Liver (tissue), 9 donors: ENCODE results near the gene COX10. TPM values are rescaled to one million over a fixed set of nuclear protein-coding genes. Genes with fewer than 3 reads are reported as not detected.

Experiments used
- DNase-seq: peaks from one replicate; pipeline ENCODE4 v3.0.0-alpha.2; 2017; ENCODE audit warnings: low spot score
- H3K27ac ChIP-seq, 2 donors: one replicate each; pipeline ENCODE4 v1.7.0; 2013; ENCODE audit warnings: inconsistent platforms in 2 of 2, low read length in 2 of 2, control low read depth in 1 of 2, low read depth in 1 of 2, mild to moderate bottlenecking in 1 of 2
- H3K27me3 ChIP-seq, 4 donors: one replicate each; pipeline versions ENCODE4 v1.6.1 to v1.7.0; 2013; ENCODE audit warnings: low read length in 3 of 4, inconsistent platforms in 1 of 4, mild to moderate bottlenecking in 1 of 4, moderate library complexity in 1 of 4; ENCODE audit not compliant: control insufficient read depth in 4 of 4, insufficient read depth in 4 of 4
- H3K36me3 ChIP-seq, 4 donors: one replicate each; pipeline versions ENCODE4 v1.6.1 to v1.7.0; 2013; ENCODE audit warnings: low read length in 3 of 4, mild to moderate bottlenecking in 3 of 4, low read depth in 1 of 4, moderate library complexity in 1 of 4; ENCODE audit not compliant: control insufficient read depth in 4 of 4, insufficient read depth in 3 of 4
- H3K4me1 ChIP-seq, 4 donors: one replicate each; pipeline versions ENCODE4 v1.6.1 to v1.7.0; 2013; ENCODE audit warnings: low read length in 3 of 4, mild to moderate bottlenecking in 3 of 4, moderate library complexity in 1 of 4; ENCODE audit not compliant: control insufficient read depth in 4 of 4, insufficient read depth in 4 of 4
- H3K4me3 ChIP-seq, 3 donors: one replicate each; pipeline versions ENCODE4 v1.6.1 to v1.7.0; 2013; ENCODE audit warnings: low read length in 3 of 3, control low read depth in 1 of 3, low read depth in 1 of 3, mild to moderate bottlenecking in 1 of 3
- H3K9ac ChIP-seq, 2 donors: one replicate each; pipeline ENCODE4 v1.7.0; 2013; ENCODE audit warnings: low read length in 2 of 2, mild to moderate bottlenecking in 2 of 2, moderate library complexity in 2 of 2, control low read depth in 1 of 2, low read depth in 1 of 2
- H3K9me3 ChIP-seq, 4 donors: one replicate each; pipeline versions ENCODE4 v1.6.1 to v1.7.0; 2013; ENCODE audit warnings: low read length in 3 of 4; ENCODE audit not compliant: control insufficient read depth in 4 of 4
- FOXA1 ChIP-seq: IDR thresholded peaks from 2 replicates; pipeline ENCODE4 v1.6.1; 2016; ENCODE audit warnings: antibody characterized with exemption
- FOXA2 ChIP-seq: IDR thresholded peaks from 2 replicates; pipeline ENCODE4 v1.6.1; 2016; ENCODE audit warnings: antibody characterized with exemption
- GABPA ChIP-seq, 2 donors: IDR thresholded peaks in 1 of 2; conservative IDR thresholded peaks in 1 of 2; 2 replicates each; pipeline ENCODE4 v1.6.1; 2016; ENCODE audit warnings: antibody characterized with exemption in 2 of 2, mild to moderate bottlenecking in 1 of 2, moderate library complexity in 1 of 2
- HNF4A ChIP-seq, 2 donors: conservative IDR thresholded peaks; 2 replicates each; pipeline ENCODE4 v1.6.1; 2016; ENCODE audit warnings: antibody characterized with exemption in 2 of 2, mild to moderate bottlenecking in 2 of 2
- HNF4G ChIP-seq: IDR thresholded peaks from 2 replicates; pipeline ENCODE4 v1.6.1; 2016; ENCODE audit warnings: antibody characterized with exemption
- JUND ChIP-seq, 2 donors: IDR thresholded peaks; 2 replicates each; pipeline ENCODE4 v1.6.1; 2016; ENCODE audit warnings: antibody characterized with exemption in 2 of 2
- NR2F2 ChIP-seq: IDR thresholded peaks from 2 replicates; pipeline ENCODE4 v1.6.1; 2016; ENCODE audit warnings: antibody characterized with exemption
- RAD21 ChIP-seq, 2 donors: IDR thresholded peaks; 2 replicates each; pipeline ENCODE4 v1.6.1; 2016; ENCODE audit warnings: antibody characterized with exemption in 2 of 2, mild to moderate bottlenecking in 2 of 2
- RXRA ChIP-seq, 2 donors: IDR thresholded peaks; 2 replicates each; pipeline ENCODE4 v1.6.1; 2017 to 2018; ENCODE audit warnings: antibody characterized with exemption in 2 of 2, mild to moderate bottlenecking in 1 of 2
- SP1 ChIP-seq: IDR thresholded peaks from 2 replicates; pipeline ENCODE4 v1.6.1; 2018; ENCODE audit warnings: antibody characterized with exemption, mild to moderate bottlenecking
- TAF1 ChIP-seq: conservative IDR thresholded peaks from 2 replicates; pipeline ENCODE4 v1.6.1; 2016; ENCODE audit warnings: antibody characterized with exemption, mild to moderate bottlenecking
- YY1 ChIP-seq: IDR thresholded peaks from 2 replicates; pipeline ENCODE4 v1.6.1; 2016; ENCODE audit warnings: antibody characterized with exemption, mild to moderate bottlenecking
- WGBS: extraction: QIAGEN DNeasy Blood & Tissue Kit; methylation state at CpG from one replicate; pipeline ENCODE4 v1.1.7; 2013; 5-methylcytosine and 5-hydroxymethylcytosine counted together
- polyA plus RNA-seq, 2 donors: library from polyadenylated mRNA; stranded (reverse) in 1 of 2; unstranded in 1 of 2; fragments of 200-250 nt in 1 of 2; fragments of >200 nt in 1 of 2; fragmentation: Nextera tagmentation in 1 of 2; extraction: Ambion mirVana in 1 of 2; gene quantifications; one replicate each; pipeline versions ENCODE4 v1.2.1 to v1.2.3, GENCODE V29; 2013 to 2015
- total RNA-seq, 2 donors: library from RNA; depleted of rRNA; stranded (reverse); fragments of >200 nt; gene quantifications; one replicate each; pipeline ENCODE4 v1.2.3, GENCODE V29; 2014
- TF ChIP-seq, protein P1 (sequence below): IDR thresholded peaks from 2 replicates; pipeline ENCODE4 v1.6.1; 2016; ENCODE audit warnings: antibody characterized with exemption, mild to moderate bottlenecking
- TF ChIP-seq, protein P2 (sequence below): IDR thresholded peaks from 2 replicates; pipeline ENCODE4 v1.6.1; 2016; ENCODE audit warnings: antibody characterized with exemption
- TF ChIP-seq, protein P3 (sequence below): IDR thresholded peaks from 2 replicates; pipeline ENCODE4 v1.6.1; 2016; ENCODE audit warnings: antibody characterized with exemption
- TF ChIP-seq, protein P4 (sequence below): IDR thresholded peaks from 2 replicates; pipeline ENCODE4 v1.6.1; 2016; ENCODE audit warnings: antibody characterized with exemption
- donor health status: healthy.
- donor health status: healthy.
- donor health status: healthy.
- donor health status: healthy.
- donor health status: healthy.

The COX10 gene
- total and polyA plus RNA-seq, 4 donors: 7.0 to 15.1 (median 8.7) TPM

DNA sequence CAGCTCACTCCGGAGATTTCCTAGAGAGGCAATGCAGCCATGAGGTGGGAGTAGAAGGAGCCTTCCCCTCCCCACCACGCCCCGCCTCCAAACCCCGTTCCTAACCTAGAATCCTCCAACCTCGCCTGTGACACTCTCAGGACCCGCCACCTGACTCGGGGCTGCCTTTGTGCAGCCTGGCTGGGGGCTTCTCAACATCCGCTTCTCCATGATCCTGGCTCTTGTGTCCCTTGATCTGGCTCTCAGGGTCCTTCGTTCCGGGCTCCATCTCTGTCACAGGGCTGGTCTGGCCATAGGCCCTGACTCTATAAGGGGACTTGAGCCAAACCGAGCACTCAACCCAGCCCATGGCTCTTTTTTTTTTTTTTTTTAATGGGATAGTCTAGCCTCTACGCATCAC is 143.1 kb downstream of the COX10 start:
- Histone ChIP-seq H3K9me3 (no peaks in the 10 kb centered on the region), H3K4me1 (peaks cover 4 to 15% (median 8%) of the 10 kb centered on the region in 4 donors), H3K36me3 (peaks cover 0 to 3% (median 0%) of the 10 kb centered on the region in 4 donors), H3K27ac (no peak overlapping the region), H3K4me3 (no peak overlapping the region), H3K9ac (no peak overlapping the region), H3K27me3 (no peaks in the 10 kb centered on the region)
- WGBS: 95% methylated on average over 12 of the region's 12 CpGs
- no peak for TF ChIP-seq RAD21 (IDR thresholded peaks at IDR 0.05)
- TF ChIP-seq TAF1: no peak
- no peak for TF ChIP-seq FOXA1
- no peak for TF ChIP-seq SP1
- no peak for TF ChIP-seq JUND (IDR thresholded peaks at IDR 0.05)
- TF ChIP-seq, protein P1, sequence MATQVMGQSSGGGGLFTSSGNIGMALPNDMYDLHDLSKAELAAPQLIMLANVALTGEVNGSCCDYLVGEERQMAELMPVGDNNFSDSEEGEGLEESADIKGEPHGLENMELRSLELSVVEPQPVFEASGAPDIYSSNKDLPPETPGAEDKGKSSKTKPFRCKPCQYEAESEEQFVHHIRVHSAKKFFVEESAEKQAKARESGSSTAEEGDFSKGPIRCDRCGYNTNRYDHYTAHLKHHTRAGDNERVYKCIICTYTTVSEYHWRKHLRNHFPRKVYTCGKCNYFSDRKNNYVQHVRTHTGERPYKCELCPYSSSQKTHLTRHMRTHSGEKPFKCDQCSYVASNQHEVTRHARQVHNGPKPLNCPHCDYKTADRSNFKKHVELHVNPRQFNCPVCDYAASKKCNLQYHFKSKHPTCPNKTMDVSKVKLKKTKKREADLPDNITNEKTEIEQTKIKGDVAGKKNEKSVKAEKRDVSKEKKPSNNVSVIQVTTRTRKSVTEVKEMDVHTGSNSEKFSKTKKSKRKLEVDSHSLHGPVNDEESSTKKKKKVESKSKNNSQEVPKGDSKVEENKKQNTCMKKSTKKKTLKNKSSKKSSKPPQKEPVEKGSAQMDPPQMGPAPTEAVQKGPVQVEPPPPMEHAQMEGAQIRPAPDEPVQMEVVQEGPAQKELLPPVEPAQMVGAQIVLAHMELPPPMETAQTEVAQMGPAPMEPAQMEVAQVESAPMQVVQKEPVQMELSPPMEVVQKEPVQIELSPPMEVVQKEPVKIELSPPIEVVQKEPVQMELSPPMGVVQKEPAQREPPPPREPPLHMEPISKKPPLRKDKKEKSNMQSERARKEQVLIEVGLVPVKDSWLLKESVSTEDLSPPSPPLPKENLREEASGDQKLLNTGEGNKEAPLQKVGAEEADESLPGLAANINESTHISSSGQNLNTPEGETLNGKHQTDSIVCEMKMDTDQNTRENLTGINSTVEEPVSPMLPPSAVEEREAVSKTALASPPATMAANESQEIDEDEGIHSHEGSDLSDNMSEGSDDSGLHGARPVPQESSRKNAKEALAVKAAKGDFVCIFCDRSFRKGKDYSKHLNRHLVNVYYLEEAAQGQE: no peak
- TF ChIP-seq, protein P2, sequence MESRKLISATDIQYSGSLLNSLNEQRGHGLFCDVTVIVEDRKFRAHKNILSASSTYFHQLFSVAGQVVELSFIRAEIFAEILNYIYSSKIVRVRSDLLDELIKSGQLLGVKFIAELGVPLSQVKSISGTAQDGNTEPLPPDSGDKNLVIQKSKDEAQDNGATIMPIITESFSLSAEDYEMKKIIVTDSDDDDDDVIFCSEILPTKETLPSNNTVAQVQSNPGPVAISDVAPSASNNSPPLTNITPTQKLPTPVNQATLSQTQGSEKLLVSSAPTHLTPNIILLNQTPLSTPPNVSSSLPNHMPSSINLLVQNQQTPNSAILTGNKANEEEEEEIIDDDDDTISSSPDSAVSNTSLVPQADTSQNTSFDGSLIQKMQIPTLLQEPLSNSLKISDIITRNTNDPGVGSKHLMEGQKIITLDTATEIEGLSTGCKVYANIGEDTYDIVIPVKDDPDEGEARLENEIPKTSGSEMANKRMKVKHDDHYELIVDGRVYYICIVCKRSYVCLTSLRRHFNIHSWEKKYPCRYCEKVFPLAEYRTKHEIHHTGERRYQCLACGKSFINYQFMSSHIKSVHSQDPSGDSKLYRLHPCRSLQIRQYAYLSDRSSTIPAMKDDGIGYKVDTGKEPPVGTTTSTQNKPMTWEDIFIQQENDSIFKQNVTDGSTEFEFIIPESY: no peak
- TF ChIP-seq, protein P3, sequence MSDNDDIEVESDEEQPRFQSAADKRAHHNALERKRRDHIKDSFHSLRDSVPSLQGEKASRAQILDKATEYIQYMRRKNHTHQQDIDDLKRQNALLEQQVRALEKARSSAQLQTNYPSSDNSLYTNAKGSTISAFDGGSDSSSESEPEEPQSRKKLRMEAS: no peak
- no peak for TF ChIP-seq FOXA2
- no peak for TF ChIP-seq RXRA (IDR thresholded peaks at IDR 0.05)
- TF ChIP-seq NR2F2: no peak
- TF ChIP-seq HNF4A (conservative IDR thresholded peaks at IDR 0.05): no peak
- no peak for DNase-seq

DNA sequence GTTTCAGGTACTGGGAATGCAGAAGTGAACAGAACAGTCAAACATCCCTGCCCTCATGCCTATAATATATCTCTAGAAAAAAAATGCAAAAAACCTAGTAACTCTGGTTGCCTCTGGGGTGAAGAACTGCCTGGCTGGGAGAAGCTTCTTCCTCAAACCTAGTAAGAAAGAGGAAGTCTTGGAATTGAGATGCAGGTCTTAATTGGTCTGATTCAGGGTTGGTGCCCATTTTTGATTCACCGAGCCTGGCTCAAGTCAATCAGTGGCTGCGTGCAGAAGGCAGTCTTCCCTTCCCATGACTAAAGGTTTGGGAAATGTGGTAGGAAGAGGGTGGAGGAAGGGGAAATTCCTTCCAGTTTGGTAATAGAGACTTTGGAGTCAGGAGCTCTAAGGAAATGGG is 145.0 kb downstream of the COX10 start:
- no peaks in the 10 kb centered on the region for H3K27me3 ChIP-seq
- no peak overlapping the region for H3K9ac ChIP-seq
- no peaks in the 10 kb centered on the region for H3K9me3 ChIP-seq
- no peak overlapping the region for H3K27ac ChIP-seq
- DNase-seq: no peak
- no peak overlapping the region for H3K4me3 ChIP-seq
- 93% methylated on average over 2 of the region's 2 CpGs for WGBS
- TF ChIP-seq HNF4G (no peak), FOXA1 (no peak), RXRA (IDR thresholded peaks at IDR 0.05) (no peak), GABPA (IDR thresholded peaks at IDR 0.05 in 1 of 2, conservative IDR thresholded peaks at IDR 0.05 in 1 of 2) (no peak), YY1 (no peak), HNF4A (conservative IDR thresholded peaks at IDR 0.05) (no peak)
- TF ChIP-seq, protein P3: no peak
- TF ChIP-seq, protein P4, sequence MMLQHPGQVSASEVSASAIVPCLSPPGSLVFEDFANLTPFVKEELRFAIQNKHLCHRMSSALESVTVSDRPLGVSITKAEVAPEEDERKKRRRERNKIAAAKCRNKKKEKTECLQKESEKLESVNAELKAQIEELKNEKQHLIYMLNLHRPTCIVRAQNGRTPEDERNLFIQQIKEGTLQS: no peak
- TF ChIP-seq, protein P2: no peak
- TF ChIP-seq, protein P1: no peak
- H3K36me3 ChIP-seq: no peaks in the 10 kb centered on the region
- H3K4me1 ChIP-seq: peaks cover 4 to 10% (median 7%) of the 10 kb centered on the region in 4 donors
